ENCODE results near the gene KCNH8.

Gene KCNH8

GRCh38 chr3:19364148-19364547, 215.8 kb downstream of the KCNH8 start:
- DNase-seq, result no peak

GRCh38 chr3:19365471-19365870, 217.2 kb downstream of the KCNH8 start:
- DNase-seq, result no peak

GRCh38 chr3:19384868-19385267, 236.6 kb downstream of the KCNH8 start:
- DNase-seq, result no peak

GRCh38 chr3:19392150-19392549, 243.8 kb downstream of the KCNH8 start:
- DNase-seq, result no peak

- DNase-seq, result no peak
Measured at GRCh38 chr3:19394946-19395345, 246.6 kb downstream of the KCNH8 start.

- no peak for DNase-seq
Measured at GRCh38 chr3:19396726-19397125, 248.4 kb downstream of the KCNH8 start.

GRCh38 chr3:19399356-19399755, 251.0 kb downstream of the KCNH8 start:
- no peak for DNase-seq

GRCh38 chr3:19399836-19400235, 251.5 kb downstream of the KCNH8 start:
- DNase-seq, result no peak

- DNase-seq, result no peak
Measured at GRCh38 chr3:19420159-19420558, 271.8 kb downstream of the KCNH8 start.

GRCh38 chr3:19425825-19426224, 277.5 kb downstream of the KCNH8 start:
- DNase-seq, result no peak

GRCh38 chr3:19427422-19428149, 279.3 kb downstream of the KCNH8 start:
- no peak for DNase-seq

- no peak for DNase-seq
Measured at GRCh38 chr3:19428729-19429128, 280.4 kb downstream of the KCNH8 start.

GRCh38 chr3:19432669-19433068, 284.4 kb downstream of the KCNH8 start:
- DNase-seq, result no peak

- no peak for DNase-seq
Measured at GRCh38 chr3:19436746-19437145, 288.4 kb downstream of the KCNH8 start.

- DNase-seq, result no peak
Measured at GRCh38 chr3:19439944-19440343, 291.6 kb downstream of the KCNH8 start.

GRCh38 chr3:19446138-19446537, 297.8 kb downstream of the KCNH8 start:
- no peak for DNase-seq

- DNase-seq, result no peak
Measured at GRCh38 chr3:19446687-19447086, 298.4 kb downstream of the KCNH8 start.

- DNase-seq, result no peak
Measured at GRCh38 chr3:19455546-19455945, 307.2 kb downstream of the KCNH8 start.

- no peak for DNase-seq
Measured at GRCh38 chr3:19456738-19457137, 308.4 kb downstream of the KCNH8 start.

- no peak for DNase-seq
Measured at GRCh38 chr3:19457449-19457848, 309.1 kb downstream of the KCNH8 start.

- DNase-seq, result no peak
Measured at GRCh38 chr3:19467761-19468160, 319.5 kb downstream of the KCNH8 start.

- DNase-seq, result no peak
Measured at GRCh38 chr3:19471138-19471537, 322.8 kb downstream of the KCNH8 start.

GRCh38 chr3:19473971-19474580, 325.8 kb downstream of the KCNH8 start:
- DNase-seq, result no peak

- no peak for DNase-seq
Measured at GRCh38 chr3:19476281-19476680, 328.0 kb downstream of the KCNH8 start.
